ENCODE data around the gene POMT1. TPM values are rescaled to one million over a fixed set of nuclear protein-coding genes. Genes with fewer than 3 reads are reported as not detected.
A peak's percentile ranks its signal among the peaks of the same experiment; 100 is the strongest.
"Not testable (repeated sequence)": the region's sequence is repeated elsewhere in the genome, so short reads cannot be mapped to it uniquely, and the experiment has no call there.

POMT1 gene
- total RNA-seq, 2 experiments from 2014 or later, result 4.7 to 27.1 TPM

DNA sequence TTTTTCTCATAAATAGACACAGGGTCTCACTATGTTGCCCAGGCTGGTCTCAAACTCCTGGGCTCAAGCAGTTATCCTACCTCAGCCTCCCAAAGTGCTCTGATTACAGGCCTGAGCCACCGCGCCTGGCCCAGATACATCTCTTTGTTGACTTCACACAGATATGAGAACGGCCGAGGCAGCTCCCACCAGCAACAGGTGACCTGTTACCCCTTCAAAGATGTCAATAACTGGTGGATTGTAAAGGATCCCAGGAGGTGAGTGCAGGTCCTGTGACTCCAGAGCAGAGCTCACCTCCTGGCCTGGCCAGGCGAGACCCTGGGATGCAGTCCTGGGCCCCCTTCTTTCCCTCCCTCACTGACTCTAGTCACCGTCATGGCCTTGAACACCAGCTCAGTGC, 9.2 kb downstream of the POMT1 start:
- CTCF ChIA-PET (ENCODE audit: unreplicated experiment), result interaction anchor here (0.6 kb wide), 1 partner anchor 20 kb away, joined by 6 read pairs; no protein-coding TSS in a partner anchor

GRCh38 chr9:131513177-131513576, 10.5 kb downstream of the POMT1 start:
- no peaks in the 10 kb centered on the region for H4K20me1 ChIP-seq (ENCODE audit: insufficient read depth, low read length)
- no peak overlapping the region for H3K27ac ChIP-seq (ENCODE audit: low read depth, low read length, poor library complexity, severe bottlenecking)
- ChIA-PET POLR2A (interaction anchor here (0.8 kb wide), 1 partner anchor 10 kb away, joined by 3 read pairs; no protein-coding TSS in a partner anchor), CTCF (ENCODE audit: unreplicated experiment) (no interaction called here)
- H2AFZ ChIP-seq (ENCODE audit: low read length), result no peak overlapping the region
- no peak overlapping the region for H3K4me3 ChIP-seq (ENCODE audit: low read depth, low read length, poor library complexity, severe bottlenecking)
- H3K9me2 ChIP-seq (ENCODE audit: insufficient read depth, low read length), result no peaks in the 10 kb centered on the region
- H3K79me2 ChIP-seq (ENCODE audit: insufficient read depth, low read depth, low read length), result no peaks in the 10 kb centered on the region
- TF ChIP-seq EZH2phosphoT487 (IDR thresholded peaks at IDR 0.05; ENCODE audit: borderline replicate concordance, low read depth, low read length), result no peak
- TF ChIP-seq, protein P1, sequence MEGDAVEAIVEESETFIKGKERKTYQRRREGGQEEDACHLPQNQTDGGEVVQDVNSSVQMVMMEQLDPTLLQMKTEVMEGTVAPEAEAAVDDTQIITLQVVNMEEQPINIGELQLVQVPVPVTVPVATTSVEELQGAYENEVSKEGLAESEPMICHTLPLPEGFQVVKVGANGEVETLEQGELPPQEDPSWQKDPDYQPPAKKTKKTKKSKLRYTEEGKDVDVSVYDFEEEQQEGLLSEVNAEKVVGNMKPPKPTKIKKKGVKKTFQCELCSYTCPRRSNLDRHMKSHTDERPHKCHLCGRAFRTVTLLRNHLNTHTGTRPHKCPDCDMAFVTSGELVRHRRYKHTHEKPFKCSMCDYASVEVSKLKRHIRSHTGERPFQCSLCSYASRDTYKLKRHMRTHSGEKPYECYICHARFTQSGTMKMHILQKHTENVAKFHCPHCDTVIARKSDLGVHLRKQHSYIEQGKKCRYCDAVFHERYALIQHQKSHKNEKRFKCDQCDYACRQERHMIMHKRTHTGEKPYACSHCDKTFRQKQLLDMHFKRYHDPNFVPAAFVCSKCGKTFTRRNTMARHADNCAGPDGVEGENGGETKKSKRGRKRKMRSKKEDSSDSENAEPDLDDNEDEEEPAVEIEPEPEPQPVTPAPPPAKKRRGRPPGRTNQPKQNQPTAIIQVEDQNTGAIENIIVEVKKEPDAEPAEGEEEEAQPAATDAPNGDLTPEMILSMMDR (conservative IDR thresholded peaks at IDR 0.05; ENCODE audit: low read length), result no peak
- H3K4me1 ChIP-seq (ENCODE audit: insufficient read depth, low read length, poor library complexity, severe bottlenecking), result peaks cover 7% of the 10 kb centered on the region
- intact Hi-C loops (cut with micrococcal nuclease; ENCODE audit: unreplicated experiment), result no loop called here
- peak; percentile 23 for DNase-seq (ENCODE audit: low spot score)
- no TSS peak for BruUV-seq (replicated peaks)
- H3K36me3 ChIP-seq (ENCODE audit: insufficient read depth, low read length), result peaks cover 73% of the 10 kb centered on the region
- H3K9me3 ChIP-seq (ENCODE audit: low read length), result no peaks in the 10 kb centered on the region
- no peak overlapping the region for H3K4me2 ChIP-seq (ENCODE audit: low read length)

More for the DNA sequence above, 9.2 kb downstream of the POMT1 start:
- H3K4me1 ChIP-seq (ENCODE audit: insufficient read depth, low read length, poor library complexity, severe bottlenecking), result peaks cover 7% of the 10 kb centered on the region
- intact Hi-C loops (cut with micrococcal nuclease; ENCODE audit: unreplicated experiment), result no loop called here
- H3K9me3 ChIP-seq (ENCODE audit: low read length), result no peaks in the 10 kb centered on the region
- H2AFZ ChIP-seq (ENCODE audit: low read length), result no peak overlapping the region
- H4K20me1 ChIP-seq (ENCODE audit: insufficient read depth, low read length), result no peaks in the 10 kb centered on the region
- H3K4me3 ChIP-seq (ENCODE audit: low read depth, low read length, poor library complexity, severe bottlenecking), result no peak overlapping the region
- POLR2A ChIA-PET, result no interaction called here
- no peak overlapping the region for H3K4me2 ChIP-seq (ENCODE audit: low read length)
- no peak for TF ChIP-seq EZH2phosphoT487 (IDR thresholded peaks at IDR 0.05; ENCODE audit: borderline replicate concordance, low read depth, low read length)
- TF ChIP-seq, protein P1 (conservative IDR thresholded peaks at IDR 0.05; ENCODE audit: low read length), result no peak
- H3K9me2 ChIP-seq (ENCODE audit: insufficient read depth, low read length), result no peaks in the 10 kb centered on the region
- no peak for DNase-seq (ENCODE audit: low spot score)
- H3K27ac ChIP-seq (ENCODE audit: low read depth, low read length, poor library complexity, severe bottlenecking), result no peak overlapping the region
- no peaks in the 10 kb centered on the region for H3K79me2 ChIP-seq (ENCODE audit: insufficient read depth, low read depth, low read length)
- peaks cover 62% of the 10 kb centered on the region for H3K36me3 ChIP-seq (ENCODE audit: insufficient read depth, low read length)
- BruUV-seq (replicated peaks), result no TSS peak

- H3K9me3 ChIP-seq (ENCODE audit: low read length); intact Hi-C loops (cut with micrococcal nuclease; ENCODE audit: unreplicated experiment); H2AFZ ChIP-seq (ENCODE audit: low read length); H3K4me2 ChIP-seq (ENCODE audit: low read length); POLR2A ChIA-PET; H3K9me2 ChIP-seq (ENCODE audit: insufficient read depth, low read length); H3K4me1 ChIP-seq (ENCODE audit: insufficient read depth, low read length, poor library complexity, severe bottlenecking); CTCF ChIA-PET (ENCODE audit: unreplicated experiment); H3K27ac ChIP-seq (ENCODE audit: low read depth, low read length, poor library complexity, severe bottlenecking); H4K20me1 ChIP-seq (ENCODE audit: insufficient read depth, low read length); H3K4me3 ChIP-seq (ENCODE audit: low read depth, low read length, poor library complexity, severe bottlenecking); H3K79me2 ChIP-seq (ENCODE audit: insufficient read depth, low read depth, low read length); BruUV-seq (replicated peaks); DNase-seq (ENCODE audit: low spot score): not testable (repeated sequence)
- H3K36me3 ChIP-seq (ENCODE audit: insufficient read depth, low read length), result peaks cover 87% of the 10 kb centered on the region
Measured at GRCh38 chr9:131515559-131516031, 12.9 kb downstream of the POMT1 start.
